Activated naive CD4-positive, alpha-beta T cell treated with anti-CD3 and anti-CD28 coated beads, Interleukin-2, amount 50 U/mL, for 16 hours (primary cell): Measurements from ENCODE around the gene CFAP100.

Experiments
- DNase-seq: peaks from one replicate; pipeline ENCODE4 v3.0.0-alpha.2; 2020

The CFAP100 gene

DNA sequence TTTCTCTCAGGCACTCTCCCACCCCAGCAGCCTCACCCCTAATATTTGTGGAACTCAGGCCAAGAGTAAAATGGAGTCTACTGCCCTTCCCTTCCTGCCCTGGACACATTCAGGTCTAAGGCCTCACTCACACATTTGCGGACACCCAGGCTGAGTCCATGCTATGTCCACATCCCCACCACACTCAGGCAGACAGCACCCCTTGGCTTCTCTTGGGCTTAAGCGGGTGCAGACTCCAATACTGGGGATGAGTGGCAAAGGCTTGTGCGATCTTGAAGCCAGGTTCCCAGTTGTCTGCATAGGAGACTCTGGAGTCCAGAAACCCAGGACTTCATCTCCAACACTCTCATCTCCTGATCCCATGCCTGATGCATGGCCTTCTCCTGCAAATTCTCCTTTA, 17.5 kb upstream of the CFAP100 start:
- DNase-seq = no peak

DNA sequence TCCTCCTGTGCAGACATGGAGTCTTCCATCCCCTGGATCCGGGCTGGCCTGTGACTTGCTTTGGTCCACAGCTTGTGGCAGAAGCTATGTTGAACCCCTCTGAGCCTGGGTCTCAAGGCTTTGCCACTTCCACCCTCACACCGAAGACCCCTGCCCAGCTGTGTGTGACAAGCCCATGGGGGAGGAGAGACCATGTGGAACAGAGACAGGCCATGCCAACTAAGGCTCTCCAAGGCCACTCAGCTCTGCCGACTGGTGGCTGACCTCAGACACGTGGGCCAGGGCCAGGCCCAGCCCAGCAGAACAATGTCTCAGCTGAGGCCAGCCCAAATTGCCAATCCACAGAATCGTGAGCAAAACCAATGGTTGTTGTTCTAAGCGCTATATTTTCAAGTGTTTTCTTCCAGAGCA, 16.4 kb upstream of the CFAP100 start:
- DNase-seq = no peak

DNA sequence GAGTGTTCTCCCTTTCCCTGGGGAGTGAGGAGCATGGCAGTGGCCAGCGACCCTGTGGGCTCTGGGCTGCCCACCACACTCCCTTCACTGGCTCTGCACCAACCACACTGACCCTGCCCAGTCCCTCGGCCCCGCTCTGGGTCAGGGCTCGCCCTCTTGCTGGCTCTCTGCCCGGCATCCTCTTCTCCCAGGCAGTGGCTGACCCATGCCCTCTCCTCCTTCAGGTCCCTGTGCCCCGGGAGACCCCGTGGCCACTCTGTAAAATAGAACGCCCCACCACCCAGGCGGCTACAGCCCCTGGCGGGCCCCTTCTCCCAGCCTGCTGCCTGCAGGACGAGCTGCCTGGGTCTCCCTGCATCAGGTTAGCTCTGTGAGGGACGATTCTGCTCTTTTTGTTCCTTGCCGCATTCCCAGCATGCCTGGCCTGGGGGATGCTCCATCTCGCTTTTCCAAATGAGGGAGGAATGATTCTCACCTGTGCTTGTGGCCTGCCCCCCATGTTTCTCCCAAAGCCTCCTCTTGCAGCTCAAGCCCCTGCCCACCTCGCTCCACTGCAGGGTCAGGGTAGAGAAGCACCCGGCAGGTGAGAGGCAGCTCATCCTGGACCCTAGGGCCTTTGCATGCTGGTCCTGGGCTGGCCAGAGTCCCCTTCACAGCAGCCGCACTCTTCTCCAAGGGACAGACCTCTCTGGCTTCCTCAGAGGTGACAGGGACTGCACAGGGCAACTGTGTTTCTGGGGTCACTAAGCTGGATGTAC, 14.5 kb upstream of the CFAP100 start:
- DNase-seq = no peak

DNA sequence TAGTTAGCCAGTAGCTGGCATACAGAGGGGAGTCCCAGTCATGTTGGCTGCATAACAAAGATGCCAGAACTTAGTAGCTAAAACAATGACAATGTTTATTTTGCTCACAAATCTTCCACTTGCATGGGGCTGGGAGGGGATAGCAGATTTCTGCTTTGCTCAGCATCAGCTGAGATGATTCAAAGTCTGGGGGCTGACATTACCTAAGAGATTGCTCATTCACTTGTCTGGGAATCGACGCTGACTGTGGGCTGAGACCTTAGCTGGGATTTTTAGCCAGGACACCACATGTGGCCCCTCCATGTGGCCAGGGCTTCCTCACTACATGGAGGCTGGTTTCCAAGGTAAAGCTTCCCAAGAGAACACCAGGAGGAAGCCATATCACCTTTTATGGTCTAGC, 12.7 kb upstream of the CFAP100 start:
- DNase-seq = no peak

DNA sequence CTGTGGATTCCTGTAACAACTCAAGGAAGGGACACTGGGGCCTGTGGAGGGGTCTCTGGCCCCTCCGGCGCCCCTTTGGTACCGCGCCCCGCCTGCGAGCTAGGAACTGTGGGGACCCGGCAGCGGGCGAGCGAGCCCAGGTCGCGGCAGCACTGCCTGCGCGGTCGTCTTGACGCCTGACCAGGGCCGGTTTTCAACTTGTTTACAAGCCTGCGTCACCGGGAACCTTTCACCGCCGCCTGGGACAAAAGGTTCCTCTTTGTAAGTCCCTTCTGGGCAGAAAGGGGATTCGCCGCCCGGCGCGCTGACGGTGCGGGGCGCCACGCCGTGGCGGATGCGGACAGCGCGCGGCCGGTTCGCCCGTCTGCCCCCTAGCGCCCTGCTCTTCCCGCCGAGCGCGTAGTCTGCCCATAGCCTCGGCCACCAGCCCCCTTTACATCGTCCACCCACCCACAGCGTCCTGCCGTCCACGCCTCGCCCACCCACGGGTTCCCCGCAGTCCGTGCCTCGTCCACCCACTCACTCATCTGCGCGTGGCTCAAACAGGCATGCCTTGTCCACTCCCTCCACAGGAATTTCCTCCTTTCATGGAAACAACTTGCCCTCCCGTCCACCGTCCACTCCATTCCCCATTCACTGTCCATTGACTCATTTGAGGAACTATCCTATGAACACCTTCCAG, 5.5 kb upstream of the CFAP100 start:
- peak; percentile 24 for DNase-seq

DNA sequence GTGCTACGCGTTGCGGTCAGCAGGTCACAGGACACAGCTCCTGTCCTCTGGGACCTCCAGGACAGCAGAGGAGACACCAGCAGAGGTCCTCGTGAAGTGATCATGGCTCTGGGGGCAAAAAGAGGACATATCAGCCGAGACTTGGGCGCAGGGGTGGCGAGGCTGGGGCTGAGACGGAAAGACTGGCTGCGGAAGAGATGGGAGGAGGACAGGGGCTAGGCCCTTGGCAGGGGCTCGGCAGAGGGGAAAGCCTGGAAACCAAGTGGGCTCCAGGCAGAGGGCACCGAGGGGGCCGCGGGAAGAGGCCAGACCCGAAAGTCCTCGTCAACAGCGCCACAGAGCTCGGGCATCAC, 4.9 kb upstream of the CFAP100 start:
- no peak for DNase-seq

DNA sequence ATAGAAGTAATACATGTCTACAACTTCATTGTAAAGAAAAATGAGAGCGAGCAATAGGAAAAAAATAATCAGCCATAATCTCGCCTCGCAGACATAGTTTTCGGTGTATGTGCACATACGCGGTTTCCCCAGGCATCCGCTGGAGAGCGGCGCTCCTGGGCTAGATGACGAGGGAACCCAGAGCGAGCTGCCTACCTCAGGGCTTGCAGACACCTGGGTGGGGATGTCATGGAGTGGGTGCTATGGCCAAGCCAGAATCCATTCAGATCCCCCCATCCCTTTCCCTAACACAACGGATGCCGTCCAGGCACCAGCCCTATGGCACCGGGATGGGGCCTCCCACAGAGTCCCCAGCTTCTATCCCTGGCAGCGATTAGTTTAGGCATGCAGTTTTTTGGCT, 4.5 kb upstream of the CFAP100 start:
- DNase-seq = no peak

DNA sequence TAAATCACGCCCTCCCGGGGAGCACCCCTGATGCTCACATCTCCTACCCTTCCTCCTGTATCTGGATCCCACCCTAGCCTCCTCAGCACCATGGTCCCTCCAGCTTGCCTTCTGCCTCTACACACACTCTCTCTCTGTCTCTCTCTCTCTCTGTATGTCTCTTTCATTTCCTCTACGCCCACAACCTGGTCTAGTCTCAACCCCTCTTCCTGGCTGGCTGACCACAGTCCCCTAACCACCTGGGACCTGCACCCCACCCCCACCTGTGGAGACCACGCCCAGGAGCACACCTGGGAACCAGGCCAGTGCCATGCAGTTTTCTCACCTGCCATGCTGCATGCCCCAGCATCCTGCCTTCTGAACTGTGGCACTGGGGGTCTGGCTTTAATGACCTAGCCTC, 4.0 kb upstream of the CFAP100 start:
- no peak for DNase-seq

DNA sequence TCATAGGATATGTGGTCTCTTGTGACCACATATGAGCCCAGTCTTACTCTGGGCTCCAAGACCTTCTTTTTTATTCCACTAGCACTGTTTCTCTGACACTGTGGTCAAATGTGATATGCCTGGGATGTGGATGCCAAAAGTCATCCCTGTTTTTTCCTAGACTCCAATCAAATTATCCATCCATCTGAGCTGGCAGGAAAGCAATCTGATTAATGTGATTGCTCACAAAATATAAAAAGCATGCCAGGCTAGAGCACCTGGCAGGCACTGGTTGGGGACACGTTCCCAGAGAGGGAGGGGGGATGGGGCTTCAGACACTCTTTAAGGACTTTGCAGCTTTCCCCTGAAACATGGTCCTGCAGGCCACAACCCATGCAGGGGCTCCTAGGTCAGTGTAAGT, 3.1 kb upstream of the CFAP100 start:
- DNase-seq = no peak

DNA sequence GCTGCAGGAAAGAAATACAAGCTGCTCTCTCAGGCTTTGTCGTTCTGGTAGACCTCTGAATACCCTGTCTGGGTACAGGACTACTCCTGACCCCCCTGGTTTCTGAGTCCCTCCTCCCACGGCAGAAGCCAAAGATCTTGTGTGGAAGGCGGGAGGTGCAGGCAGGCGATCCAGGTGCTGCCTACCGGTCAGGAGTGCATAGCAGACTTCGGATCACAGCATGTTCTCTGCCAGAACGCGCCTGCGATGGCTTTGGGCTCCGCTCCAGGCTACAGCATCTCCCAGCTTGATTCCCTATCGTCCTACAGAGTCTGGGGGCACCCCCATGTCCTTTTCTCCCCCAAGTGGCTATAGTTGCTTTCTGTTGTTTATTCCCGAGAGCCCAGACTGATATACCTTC, 2.5 kb upstream of the CFAP100 start:
- DNase-seq = no peak

DNA sequence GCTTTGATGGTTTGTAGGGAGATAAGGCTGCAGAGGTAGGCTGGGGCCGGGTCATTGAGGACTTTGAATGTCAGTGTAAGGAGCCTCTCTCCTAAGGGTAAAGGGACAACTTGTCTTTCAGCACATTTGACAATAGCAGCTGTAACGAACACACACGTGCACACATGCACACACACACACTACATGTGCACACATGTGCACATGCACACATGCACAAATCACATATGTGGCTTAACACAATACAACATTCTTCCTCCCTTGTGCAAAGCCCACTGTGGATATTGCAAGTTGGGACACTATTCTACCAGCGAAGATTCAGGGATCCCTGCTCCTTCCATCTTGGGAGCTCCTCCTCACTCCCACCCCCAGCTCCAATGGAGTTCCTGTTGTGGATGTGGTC, 1.1 kb upstream of the CFAP100 start:
- no peak for DNase-seq

DNA sequence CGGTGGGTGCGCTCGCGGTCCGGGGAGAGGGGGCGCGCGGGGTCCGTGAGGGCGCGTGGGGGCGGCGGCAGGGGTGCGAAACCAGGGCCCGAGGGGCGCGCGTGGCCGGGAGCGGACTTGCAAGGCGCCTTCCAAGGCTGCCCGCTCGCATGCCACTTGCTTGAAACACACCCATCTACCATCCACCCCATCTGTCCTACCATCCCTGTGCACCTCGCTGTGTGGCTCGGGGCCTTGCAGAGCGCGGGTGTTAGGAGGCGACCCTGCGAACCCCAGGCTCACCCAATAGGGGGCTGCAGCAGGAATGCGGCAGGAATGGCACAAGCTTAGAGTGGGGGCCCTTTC, 240 bp downstream of the CFAP100 start:
- no peak for DNase-seq

DNA sequence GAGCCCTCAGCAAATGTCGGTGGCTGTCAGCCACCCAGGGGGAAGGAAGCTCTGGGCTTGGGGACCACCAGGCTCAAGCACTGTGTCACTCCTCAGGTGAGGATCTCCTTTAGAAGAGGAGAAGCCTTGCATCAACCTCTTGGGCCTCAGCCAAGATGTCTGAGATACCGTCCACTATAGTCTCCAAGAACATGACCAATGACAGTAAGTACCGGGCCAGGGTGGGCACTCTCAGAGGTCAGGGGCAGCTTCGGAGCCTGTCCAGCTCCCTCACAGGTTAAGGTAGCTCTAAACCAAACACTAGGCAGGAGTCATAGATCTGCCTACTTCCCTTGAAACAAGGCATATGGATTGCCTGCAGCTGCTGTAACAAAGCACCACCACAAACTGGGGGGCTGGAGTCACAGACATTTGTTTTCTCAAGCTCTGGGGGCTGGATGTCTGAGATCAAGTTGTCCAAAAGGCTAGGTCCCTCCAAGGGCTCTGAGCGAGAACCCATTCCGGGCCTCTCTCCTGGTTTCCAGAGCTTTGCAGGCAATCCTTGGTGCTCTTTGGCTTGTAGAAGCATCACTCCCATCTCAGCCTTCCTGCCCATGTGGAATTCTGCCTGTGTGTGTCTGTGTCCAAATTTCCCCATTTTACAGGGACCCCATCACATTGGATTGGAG, 1.3 kb downstream of the CFAP100 start:
- DNase-seq = no peak

DNA sequence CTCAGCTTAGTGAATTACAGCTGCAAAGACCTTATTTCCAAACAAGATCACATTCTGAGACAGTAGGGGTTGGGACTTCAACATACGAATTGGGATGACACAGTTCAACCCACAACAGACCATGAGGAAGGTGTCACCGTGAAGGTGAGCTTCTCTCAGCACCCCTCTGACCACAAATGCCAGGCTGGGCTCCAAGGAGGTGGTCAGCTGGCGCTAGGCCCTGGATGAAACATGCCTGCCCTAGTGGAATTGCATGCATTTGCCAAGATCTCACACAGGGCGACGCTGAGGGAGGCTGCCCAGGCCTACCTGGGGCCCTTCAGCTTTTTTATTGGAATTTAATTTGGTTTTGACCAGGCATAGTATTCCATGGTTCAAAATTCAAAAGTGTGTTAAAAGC, 1.8 kb downstream of the CFAP100 start:
- no peak for DNase-seq

DNA sequence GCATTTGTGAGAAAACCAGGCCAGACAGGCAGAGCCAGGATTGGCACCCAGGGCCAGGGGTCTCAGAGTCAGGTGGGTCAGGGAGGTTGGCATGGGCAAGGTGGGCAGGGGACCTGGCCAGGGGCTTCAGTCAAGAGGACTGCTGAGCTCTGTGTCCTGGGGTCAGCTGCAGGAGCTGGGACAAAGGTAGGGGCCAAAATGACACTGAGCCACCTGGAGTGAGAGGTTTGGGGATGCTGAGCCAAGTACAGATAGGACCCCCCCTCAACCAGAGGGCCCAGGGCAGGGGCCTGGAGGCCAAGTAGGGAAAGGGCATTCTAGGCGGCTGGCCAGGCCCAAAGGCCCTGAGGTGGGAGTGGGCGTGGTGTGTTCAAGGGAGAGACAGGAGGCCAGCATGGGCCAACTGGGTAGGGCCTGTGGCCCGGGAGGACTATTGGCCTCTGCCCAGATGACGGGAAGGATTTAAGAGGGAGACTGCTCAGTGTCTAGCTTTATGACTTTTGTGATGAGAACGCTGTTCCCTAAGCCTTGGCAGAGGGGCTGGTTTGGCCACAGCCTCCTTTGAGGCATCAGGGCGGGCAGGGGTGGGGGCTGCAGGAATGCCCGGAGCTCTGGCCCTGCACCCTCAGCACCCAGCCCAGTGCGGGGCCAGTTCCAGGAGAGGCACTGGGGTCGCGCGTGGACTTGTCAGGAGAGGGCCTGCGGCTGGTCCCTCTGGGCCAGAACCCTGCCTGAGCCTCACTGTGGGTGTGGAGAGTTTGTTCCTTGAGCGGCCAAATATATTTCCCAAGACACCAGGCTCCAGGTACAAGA, 3.1 kb downstream of the CFAP100 start:
- no peak for DNase-seq

DNA sequence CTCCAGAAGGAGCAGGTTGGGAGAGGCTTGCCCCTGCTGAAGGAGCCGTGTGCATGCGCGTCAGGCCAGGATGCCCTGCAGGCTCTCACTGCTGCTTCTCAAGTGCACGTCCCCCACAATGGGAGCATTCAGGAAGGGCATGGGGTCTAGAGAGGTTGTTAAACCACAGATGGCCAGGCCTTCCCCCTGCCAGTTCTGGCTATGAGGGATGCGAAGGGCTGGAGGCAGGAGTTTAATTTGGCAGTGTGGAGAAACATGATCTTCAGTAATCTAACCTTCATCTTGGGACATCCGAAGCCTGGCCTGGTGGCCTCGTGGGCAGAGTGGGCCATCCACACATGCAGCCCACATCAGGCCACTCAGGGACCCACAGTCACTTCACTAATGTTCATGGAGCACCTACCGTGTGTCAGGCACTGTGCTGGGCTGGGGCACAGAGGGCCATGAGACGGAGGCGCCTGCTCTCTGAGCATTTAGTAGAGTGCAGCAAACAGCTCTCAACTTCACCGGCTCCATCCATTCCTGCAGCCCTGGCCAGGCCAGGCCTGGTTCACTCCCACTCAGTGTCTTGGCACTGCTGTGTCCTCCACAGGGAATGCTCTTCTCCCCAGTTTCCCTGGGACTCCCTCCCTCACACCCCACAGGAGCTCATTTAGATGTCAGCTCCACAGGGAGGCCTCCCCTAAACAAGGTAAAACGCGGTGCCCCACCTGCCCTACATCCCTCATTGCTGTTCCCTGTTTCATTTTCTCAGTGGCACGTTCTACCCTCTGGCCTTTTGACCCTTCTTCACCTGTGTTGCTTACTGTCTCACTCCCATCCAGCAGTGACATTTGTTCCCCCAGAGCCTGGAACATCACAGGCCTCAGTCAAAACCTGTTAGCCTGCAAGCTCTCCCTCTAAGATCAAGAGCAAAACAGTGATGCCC, 4.0 kb downstream of the CFAP100 start:
- DNase-seq = no peak

DNA sequence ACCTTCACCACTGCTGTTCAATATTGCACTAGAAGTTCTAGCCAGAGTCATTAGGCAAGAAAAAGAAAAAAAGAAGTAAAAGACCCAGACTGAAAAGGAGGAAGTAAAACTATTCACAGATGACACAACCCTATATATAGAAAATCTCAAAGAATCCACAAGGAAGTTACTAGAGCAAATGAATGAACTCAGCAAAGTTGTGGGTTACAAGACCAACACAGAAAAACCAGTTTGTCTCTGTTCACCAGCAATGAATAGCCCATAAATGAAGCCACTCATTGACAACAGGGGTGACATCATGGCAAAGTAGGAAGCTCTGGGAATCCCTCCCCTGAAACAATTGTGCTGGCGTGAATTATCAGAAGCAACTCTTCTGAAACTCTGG, 4.6 kb downstream of the CFAP100 start:
- DNase-seq = no peak

DNA sequence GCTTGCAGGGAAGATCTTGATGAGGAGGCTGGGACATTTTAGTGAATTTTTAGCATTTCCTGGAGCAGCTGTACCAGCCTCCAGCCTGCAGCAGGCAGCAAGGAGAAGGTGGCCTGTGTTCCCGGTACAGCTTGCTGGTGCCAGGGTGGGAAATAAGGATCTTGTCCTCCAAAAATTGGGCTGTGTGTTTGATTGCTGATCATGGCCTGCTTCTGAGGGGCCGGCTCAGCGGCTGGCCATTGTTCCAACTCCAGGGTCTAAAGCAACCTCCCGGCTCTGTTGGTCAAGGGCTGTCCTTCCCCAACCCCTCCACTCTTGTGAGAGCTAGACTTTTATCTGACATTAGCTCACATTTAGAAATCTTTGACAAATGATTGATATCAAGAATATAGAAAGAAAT, 5.0 kb downstream of the CFAP100 start:
- no peak for DNase-seq

DNA sequence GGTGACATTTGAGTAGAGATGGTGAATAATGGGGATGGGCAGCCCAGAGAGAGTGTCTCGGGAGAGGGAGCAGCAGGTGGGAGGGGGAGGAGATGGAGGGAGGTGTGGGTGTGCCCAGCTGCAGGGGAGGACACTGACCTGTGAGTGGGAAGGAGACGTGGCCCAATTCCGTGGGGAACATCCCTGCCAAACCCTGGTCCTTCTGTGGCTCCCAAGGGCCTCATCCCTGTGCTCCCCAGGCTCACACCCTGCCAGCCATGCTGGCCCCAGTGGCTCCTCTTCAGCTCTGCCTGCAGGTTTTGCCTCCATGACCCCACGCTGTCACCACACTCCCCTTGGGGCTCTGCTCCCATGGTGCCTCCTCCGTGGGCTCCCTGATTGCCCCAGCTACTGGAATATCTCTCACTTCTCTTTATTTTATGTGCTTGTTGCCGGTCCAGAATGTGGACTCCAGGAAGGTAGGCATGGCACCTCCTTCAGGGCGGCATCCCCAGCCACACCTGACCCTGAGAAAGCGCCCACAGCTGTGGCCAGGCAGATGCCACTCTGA, 7.0 kb downstream of the CFAP100 start:
- DNase-seq = no peak

DNA sequence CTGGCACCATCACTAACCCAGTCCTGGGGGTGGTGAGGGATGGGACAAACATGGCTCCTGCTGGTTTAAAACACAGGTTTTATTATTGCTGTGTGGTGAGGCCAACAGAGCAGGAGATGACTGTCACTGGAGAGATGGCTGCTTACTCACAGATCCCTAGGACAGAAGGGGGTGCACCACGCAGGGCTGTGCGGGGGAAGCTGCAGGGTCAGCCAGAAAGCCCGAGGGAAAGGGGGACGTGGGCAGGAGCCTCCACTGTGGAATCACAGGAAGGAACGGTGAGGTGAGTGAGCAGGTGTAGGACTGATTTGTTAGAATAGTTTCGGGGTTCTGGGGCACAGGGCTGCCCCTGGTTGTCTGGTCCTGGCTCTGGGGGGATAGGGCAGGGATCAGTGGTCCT, 7.5 kb downstream of the CFAP100 start:
- no peak for DNase-seq

DNA sequence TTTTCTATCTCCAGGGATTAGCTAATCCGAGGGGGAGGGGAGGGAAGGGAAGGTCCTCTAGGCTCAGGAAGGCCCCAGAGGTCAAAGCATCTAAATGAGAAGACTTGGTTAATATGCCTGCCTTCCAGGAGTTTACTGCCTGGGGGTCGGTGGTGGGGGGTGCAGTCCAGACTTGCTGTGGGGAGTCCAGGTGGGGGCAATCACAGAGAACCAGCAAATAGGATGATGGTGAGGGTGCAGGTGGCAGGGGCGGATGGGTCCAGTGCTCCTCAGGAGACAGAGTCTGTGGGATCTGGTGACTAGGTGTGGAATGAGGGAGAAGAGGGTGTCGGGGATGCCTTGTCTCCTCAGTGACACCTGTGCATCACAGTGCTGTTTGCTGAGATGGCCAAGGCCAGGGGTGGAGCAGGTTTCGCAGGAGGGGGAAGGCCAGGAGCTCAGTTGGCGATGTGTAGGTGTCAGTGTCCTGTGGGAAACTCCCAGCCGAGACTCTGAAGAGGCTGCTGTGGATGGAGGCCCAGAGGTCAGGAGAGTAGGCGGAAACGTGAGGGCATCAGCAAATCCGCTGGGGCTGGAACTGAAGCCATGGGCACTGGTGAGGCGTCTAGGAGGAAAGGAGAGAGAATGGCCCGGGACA, 8.1 kb downstream of the CFAP100 start:
- no peak for DNase-seq
